GM23248 (cell line): ENCODE measurements around the gene WBP1. TPM values are rescaled to one million over a fixed set of nuclear protein-coding genes. Genes with fewer than 3 reads are reported as not detected.
A peak's percentile ranks its signal among the peaks of the same experiment; 100 is the strongest.
"Not testable (repeated sequence)": the region's sequence is repeated elsewhere in the genome, so short reads cannot be mapped to it uniquely, and the experiment has no call there.

ENCODE experiments used
- DNase-seq: peaks from one replicate; pipeline ENCODE4 v3.0.0-alpha.2; 2015
- H2AFZ ChIP-seq: fragments of 200-600 bp; sonication (generic); 2 replicates; pipeline ENCODE4 v1.6.1; 2016; ENCODE audit warnings: antibody characterized with exemption
- H3F3A ChIP-seq: fragments of 200-600 bp; sonication (generic); 2 replicates; pipeline ENCODE4 v1.6.1; 2016; ENCODE audit warnings: mild to moderate bottlenecking, antibody characterized with exemption, mixed run types; ENCODE audit not compliant: insufficient read depth
- H3K27ac ChIP-seq: fragments of 200-600 bp; sonication (generic); 2 replicates; pipeline ENCODE4 v1.5.1; 2016; ENCODE audit warnings: mild to moderate bottlenecking
- H3K27me3 ChIP-seq: fragments of 200-600 bp; sonication (generic); replicated peaks from 2 replicates; pipeline ENCODE4 v1.6.1; 2016; ENCODE audit warnings: mild to moderate bottlenecking; ENCODE audit not compliant: insufficient read depth
- H3K36me3 ChIP-seq: fragments of 200-600 bp; sonication (generic); 2 replicates; pipeline ENCODE4 v1.6.1; 2016; ENCODE audit warnings: low read depth, mild to moderate bottlenecking
- H3K4me1 ChIP-seq: fragments of 200-600 bp; sonication (generic); 2 replicates; pipeline ENCODE4 v1.6.1; 2016; ENCODE audit warnings: mild to moderate bottlenecking; ENCODE audit not compliant: insufficient read depth
- H3K4me2 ChIP-seq: fragments of 200-600 bp; sonication (generic); one replicate; pipeline ENCODE4 v1.6.1; 2016; ENCODE audit warnings: mild to moderate bottlenecking; ENCODE audit not compliant: unreplicated experiment
- H3K4me3 ChIP-seq: fragments of 200-600 bp; sonication (generic); 2 replicates; pipeline ENCODE4 v1.5.1; 2016; ENCODE audit warnings: mild to moderate bottlenecking
- H3K79me2 ChIP-seq: fragments of 200-600 bp; sonication (generic); 2 replicates; pipeline ENCODE4 v1.6.1; 2016; ENCODE audit warnings: mild to moderate bottlenecking; ENCODE audit not compliant: insufficient read depth
- H3K9ac ChIP-seq: fragments of 200-600 bp; sonication (generic); 2 replicates; pipeline ENCODE4 v1.6.1; 2016; ENCODE audit warnings: mild to moderate bottlenecking
- H3K9me2 ChIP-seq: fragments of 200-600 bp; sonication (generic); 2 replicates; pipeline ENCODE4 v1.6.1; 2016; ENCODE audit warnings: mixed run types, mild to moderate bottlenecking, moderate library complexity; ENCODE audit not compliant: insufficient read depth
- H3K9me3 ChIP-seq: fragments of 200-600 bp; sonication (generic); one replicate; pipeline ENCODE4 v1.6.1; 2017; ENCODE audit warnings: low read depth
- H4K20me1 ChIP-seq: fragments of 200-600 bp; sonication (generic); 2 replicates; pipeline ENCODE4 v1.6.0; 2016; ENCODE audit not compliant: insufficient read depth
- EZH2 ChIP-seq: fragments of 200-600 bp; sonication (generic); IDR thresholded peaks from 2 replicates; pipeline ENCODE4 v1.6.1; 2018; ENCODE audit warnings: antibody characterized with exemption, mild to moderate bottlenecking; ENCODE audit not compliant: insufficient read depth, poor library complexity, severe bottlenecking
- EZH2phosphoT487 ChIP-seq: fragments of 200-600 bp; sonication (generic); IDR thresholded peaks from 2 replicates; pipeline ENCODE4 v1.6.1; 2018; ENCODE audit warnings: antibody characterized with exemption, moderate library complexity, mild to moderate bottlenecking, low read depth; ENCODE audit not compliant: insufficient read depth
- WGBS, 2 experiments: methylation state at CpG; one replicate each; pipeline ENCODE4 v1.1.6; 2015 to 2017; ENCODE audit warnings: low lambda C conversion rate in 2 of 2, low coverage in 1 of 2; ENCODE audit errors: missing lambda C conversion rate in 2 of 2; 5-methylcytosine and 5-hydroxymethylcytosine counted together
- in situ Hi-C: fragments of 300-500 bp; cut with MboI; formaldehyde crosslinking; loops from 2 replicates; pipeline ENCODE4 v1.15.0; 2020
- polyA plus RNA-seq: library from polyadenylated mRNA; unstranded; fragments of >200 nt; fragmentation: Nextera tagmentation; extraction: Ambion mirVana; gene quantifications from 2 replicates; pipeline ENCODE4 v1.2.1, GENCODE V29; 2016
- total RNA-seq: library from RNA; depleted of rRNA; stranded (reverse); fragments of >200 nt; shearing (Covaris generic); gene quantifications from 2 replicates; pipeline ENCODE4 v1.2.3, GENCODE V29; 2014

WBP1 gene
- total and polyA plus RNA-seq, 2 experiments from 2014 or later: 47.1 to 58.7 TPM

GRCh38 chr2:74461187-74462053, 3.2 kb downstream of the WBP1 start:
- no peaks in the 10 kb centered on the region for H3K27me3 ChIP-seq
- DNase-seq: no peak
- H3K9me2 ChIP-seq: no peaks in the 10 kb centered on the region
- WGBS, 2 experiments: 86 to 88% methylated on average over 27 of the region's 27 CpGs
- peaks cover 52% of the 10 kb centered on the region for H3K79me2 ChIP-seq
- H3K9me3 ChIP-seq: no peaks in the 10 kb centered on the region
- no peaks in the 10 kb centered on the region for H4K20me1 ChIP-seq
- H3K27ac ChIP-seq: no peak overlapping the region
- H3K36me3 ChIP-seq: no peaks in the 10 kb centered on the region; the same call in 1 of the 2 replicates
- peaks cover 10% of the 10 kb centered on the region for H3F3A ChIP-seq
- no peak overlapping the region for H3K4me3 ChIP-seq
- no peak overlapping the region for H3K4me2 ChIP-seq
- TF ChIP-seq EZH2phosphoT487 (no peak), EZH2 (no peak)
- in situ Hi-C loops: no loop called here
- H3K9ac ChIP-seq: no peak overlapping the region
- H3K4me1 ChIP-seq: no peaks in the 10 kb centered on the region; the same call in 1 of the 2 replicates
- no peak overlapping the region for H2AFZ ChIP-seq

GRCh38 chr2:74462054-74462785, 4.0 kb downstream of the WBP1 start:
- Histone ChIP-seq H3K36me3 (no peaks in the 10 kb centered on the region; the same call in 1 of the 2 replicates), H3K9me2 (no peaks in the 10 kb centered on the region), H4K20me1 (no peaks in the 10 kb centered on the region), H3K9ac (no peak overlapping the region), H3K4me3 (no peak overlapping the region), H3F3A (peaks cover 7% of the 10 kb centered on the region), H3K4me1 (no peaks in the 10 kb centered on the region; the same call in 1 of the 2 replicates), H3K27me3 (no peaks in the 10 kb centered on the region), H3K27ac (no peak overlapping the region), H2AFZ (no peak overlapping the region), H3K4me2 (no peak overlapping the region), H3K79me2 (peaks cover 51% of the 10 kb centered on the region), H3K9me3 (no peaks in the 10 kb centered on the region)
- WGBS, 2 experiments: 75% methylated on average over 20 of the region's 20 CpGs
- TF ChIP-seq EZH2: no peak
- no peak for TF ChIP-seq EZH2phosphoT487
- no peak for DNase-seq
- in situ Hi-C loops: no loop called here

GRCh38 chr2:74462786-74463105, 4.5 kb downstream of the WBP1 start:
- DNase-seq: no peak
- 72 to 74% methylated on average over 4 of the region's 4 CpGs for WGBS, 2 experiments

GRCh38 chr2:74464406-74464805, 6.2 kb downstream of the WBP1 start:
- peak overlapping the region; percentile 93 for H3K9ac ChIP-seq
- H3K36me3 ChIP-seq: no peaks in the 10 kb centered on the region; the same call in 1 of the 2 replicates
- H4K20me1 ChIP-seq: no peaks in the 10 kb centered on the region
- H3K9me2 ChIP-seq: no peaks in the 10 kb centered on the region
- peak overlapping the region; percentile 83 for H2AFZ ChIP-seq
- H3F3A ChIP-seq: peaks cover 11% of the 10 kb centered on the region
- 1% methylated on average over 13 of the region's 13 CpGs for WGBS, 2 experiments
- peak overlapping the region; percentile 92 for H3K27ac ChIP-seq
- in situ Hi-C loops: no loop called here
- H3K27me3 ChIP-seq: no peaks in the 10 kb centered on the region
- H3K4me3 ChIP-seq: peak overlapping the region; percentile 90
- peak; percentile 47 for DNase-seq
- no peaks in the 10 kb centered on the region for H3K9me3 ChIP-seq
- peak overlapping the region; percentile 89 for H3K4me2 ChIP-seq
- H3K79me2 ChIP-seq: peaks cover 41% of the 10 kb centered on the region
- H3K4me1 ChIP-seq: no peaks in the 10 kb centered on the region; the same call in 1 of the 2 replicates
- no peak for TF ChIP-seq EZH2
- no peak for TF ChIP-seq EZH2phosphoT487

More at GRCh38 chr2:74462786-74463105, 4.5 kb downstream of the WBP1 start:
- Histone ChIP-seq H3K36me3 (no peaks in the 10 kb centered on the region; the same call in 1 of the 2 replicates), H3K9me2 (no peaks in the 10 kb centered on the region), H3K9ac (no peak overlapping the region), H3K27me3 (no peaks in the 10 kb centered on the region), H3K9me3 (no peaks in the 10 kb centered on the region), H3K4me1 (no peaks in the 10 kb centered on the region; the same call in 1 of the 2 replicates), H2AFZ (no peak overlapping the region), H3K79me2 (peaks cover 51% of the 10 kb centered on the region), H4K20me1 (no peaks in the 10 kb centered on the region), H3K4me3 (no peak overlapping the region), H3K27ac (no peak overlapping the region), H3F3A (peaks cover 11% of the 10 kb centered on the region), H3K4me2 (no peak overlapping the region)
- TF ChIP-seq EZH2phosphoT487 (no peak), EZH2 (no peak)
- in situ Hi-C loops: no loop called here

GRCh38 chr2:74470742-74471141, 12.5 kb downstream of the WBP1 start:
- DNase-seq, H3K27me3 ChIP-seq, H3K4me2 ChIP-seq, H3K4me3 ChIP-seq, H2AFZ ChIP-seq, H3K9me3 ChIP-seq, H3K9me2 ChIP-seq, in situ Hi-C loops, H4K20me1 ChIP-seq, H3K36me3 ChIP-seq, H3K9ac ChIP-seq, H3K27ac ChIP-seq: not testable (repeated sequence)
- H3F3A ChIP-seq: peaks cover 39% of the 10 kb centered on the region
- H3K79me2 ChIP-seq: peaks cover 22% of the 10 kb centered on the region
- WGBS, 2 experiments: 96% methylated on average over 12 of the region's 12 CpGs
- peaks cover 15% of the 10 kb centered on the region for H3K4me1 ChIP-seq
